PFSK-1 (cell line): ENCODE results near the gene KLK10.

Experiments
- FOXP2 ChIP-seq: optimal IDR thresholded peaks from 2 replicates; pipeline ENCODE3; 2011; ENCODE audit warnings: borderline replicate concordance, control low read depth, inconsistent platforms; ENCODE audit not compliant: insufficient read depth; ENCODE audit errors: extremely low read length, extremely low read depth
- POLR2AphosphoS5 ChIP-seq: IDR thresholded peaks from 2 replicates; pipeline ENCODE4 v1.6.1; 2012; ENCODE audit warnings: low read depth, mild to moderate bottlenecking, control low read depth, low read length, moderate library complexity
- SIN3A ChIP-seq: IDR thresholded peaks from 2 replicates; pipeline ENCODE4 v1.6.1; 2012; ENCODE audit warnings: mild to moderate bottlenecking, low read length, moderate library complexity, borderline replicate concordance; ENCODE audit not compliant: insufficient read depth
- TAF1 ChIP-seq: IDR thresholded peaks from 2 replicates; pipeline ENCODE4 v1.6.1; 2012; ENCODE audit warnings: low read length, control low read depth, borderline replicate concordance; ENCODE audit not compliant: insufficient read depth
- TF ChIP-seq, protein P1 (sequence below), 2 experiments: IDR thresholded peaks; 2 replicates each; pipeline versions ENCODE4 v1.6.1 to v1.8.0; 2011 to 2012; ENCODE audit warnings: low read depth in 2 of 2, low read length in 2 of 2, control low read depth in 1 of 2, inconsistent platforms in 1 of 2, mild to moderate bottlenecking in 1 of 2, moderate library complexity in 1 of 2; ENCODE audit not compliant: insufficient read depth in 1 of 2

KLK10 gene

DNA sequence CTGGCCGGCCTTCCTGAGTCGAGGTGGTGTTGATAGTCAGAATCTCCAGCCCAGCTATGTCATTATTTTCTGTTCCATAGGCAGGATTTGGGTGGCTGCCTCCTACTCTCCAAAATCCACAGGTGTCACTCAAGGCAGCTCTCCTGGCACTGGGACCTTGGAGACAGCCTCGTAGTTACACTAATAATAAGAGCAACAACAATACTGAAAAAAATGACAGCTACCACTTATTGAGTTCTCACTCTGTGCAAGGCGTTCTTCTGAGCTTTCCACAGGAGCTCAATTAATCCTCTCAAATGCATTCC is 27.5 kb upstream of the KLK10 start:
- no peak for TF ChIP-seq TAF1
- TF ChIP-seq SIN3A, result no peak
- no peak for TF ChIP-seq FOXP2
- TF ChIP-seq POLR2AphosphoS5, result no peak
- TF ChIP-seq, protein P1, sequence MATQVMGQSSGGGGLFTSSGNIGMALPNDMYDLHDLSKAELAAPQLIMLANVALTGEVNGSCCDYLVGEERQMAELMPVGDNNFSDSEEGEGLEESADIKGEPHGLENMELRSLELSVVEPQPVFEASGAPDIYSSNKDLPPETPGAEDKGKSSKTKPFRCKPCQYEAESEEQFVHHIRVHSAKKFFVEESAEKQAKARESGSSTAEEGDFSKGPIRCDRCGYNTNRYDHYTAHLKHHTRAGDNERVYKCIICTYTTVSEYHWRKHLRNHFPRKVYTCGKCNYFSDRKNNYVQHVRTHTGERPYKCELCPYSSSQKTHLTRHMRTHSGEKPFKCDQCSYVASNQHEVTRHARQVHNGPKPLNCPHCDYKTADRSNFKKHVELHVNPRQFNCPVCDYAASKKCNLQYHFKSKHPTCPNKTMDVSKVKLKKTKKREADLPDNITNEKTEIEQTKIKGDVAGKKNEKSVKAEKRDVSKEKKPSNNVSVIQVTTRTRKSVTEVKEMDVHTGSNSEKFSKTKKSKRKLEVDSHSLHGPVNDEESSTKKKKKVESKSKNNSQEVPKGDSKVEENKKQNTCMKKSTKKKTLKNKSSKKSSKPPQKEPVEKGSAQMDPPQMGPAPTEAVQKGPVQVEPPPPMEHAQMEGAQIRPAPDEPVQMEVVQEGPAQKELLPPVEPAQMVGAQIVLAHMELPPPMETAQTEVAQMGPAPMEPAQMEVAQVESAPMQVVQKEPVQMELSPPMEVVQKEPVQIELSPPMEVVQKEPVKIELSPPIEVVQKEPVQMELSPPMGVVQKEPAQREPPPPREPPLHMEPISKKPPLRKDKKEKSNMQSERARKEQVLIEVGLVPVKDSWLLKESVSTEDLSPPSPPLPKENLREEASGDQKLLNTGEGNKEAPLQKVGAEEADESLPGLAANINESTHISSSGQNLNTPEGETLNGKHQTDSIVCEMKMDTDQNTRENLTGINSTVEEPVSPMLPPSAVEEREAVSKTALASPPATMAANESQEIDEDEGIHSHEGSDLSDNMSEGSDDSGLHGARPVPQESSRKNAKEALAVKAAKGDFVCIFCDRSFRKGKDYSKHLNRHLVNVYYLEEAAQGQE (IDR thresholded peaks at IDR 0.05; ENCODE audit: insufficient read depth in 1 of 2, low read depth in 2 of 2, low read length in 2 of 2), result no peak

DNA sequence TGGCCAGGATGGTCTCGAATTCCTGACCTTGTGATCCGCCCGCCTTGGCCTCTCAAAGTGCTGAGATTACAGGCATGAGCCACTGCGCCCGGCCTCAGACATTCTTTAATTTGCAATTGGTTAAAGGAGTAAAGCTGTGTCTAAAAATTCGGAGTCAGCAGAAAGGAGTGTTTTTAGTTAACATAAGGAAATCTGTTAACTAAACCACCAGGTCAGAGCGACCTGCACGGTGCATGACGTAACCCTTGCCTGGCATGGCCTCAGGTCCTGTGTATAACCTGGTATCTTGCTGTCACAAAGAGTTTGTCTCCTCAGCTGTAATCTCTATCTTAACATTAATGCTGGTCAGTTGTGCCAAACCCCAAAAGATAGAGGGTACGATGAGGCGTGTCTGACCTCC is 24.8 kb upstream of the KLK10 start:
- TF ChIP-seq TAF1 (no peak), SIN3A (no peak), FOXP2 (no peak), POLR2AphosphoS5 (no peak)
- TF ChIP-seq, protein P1 (IDR thresholded peaks at IDR 0.05; ENCODE audit: insufficient read depth in 1 of 2, low read depth in 2 of 2, low read length in 2 of 2), result no peak

DNA sequence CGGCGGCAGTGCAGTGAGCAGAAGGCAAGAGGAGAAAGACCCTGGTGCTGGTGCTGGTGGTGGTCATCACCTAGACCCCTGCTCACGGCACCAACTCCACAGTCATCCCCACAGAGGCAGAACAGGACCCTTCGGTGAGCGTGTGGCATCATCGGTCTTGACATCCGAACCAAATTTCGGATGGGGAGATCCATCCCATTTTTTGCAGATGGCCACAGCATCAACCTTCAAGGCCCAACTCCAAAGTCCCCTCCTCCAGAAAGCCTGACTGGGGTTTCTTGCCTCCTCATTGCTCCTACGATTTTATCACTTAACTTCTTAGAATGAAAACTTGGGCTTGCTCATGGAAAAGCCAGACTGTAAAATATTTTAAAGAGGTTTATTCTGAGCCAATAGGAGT is 24.0 kb upstream of the KLK10 start:
- TF ChIP-seq POLR2AphosphoS5 (no peak), SIN3A (no peak)

DNA sequence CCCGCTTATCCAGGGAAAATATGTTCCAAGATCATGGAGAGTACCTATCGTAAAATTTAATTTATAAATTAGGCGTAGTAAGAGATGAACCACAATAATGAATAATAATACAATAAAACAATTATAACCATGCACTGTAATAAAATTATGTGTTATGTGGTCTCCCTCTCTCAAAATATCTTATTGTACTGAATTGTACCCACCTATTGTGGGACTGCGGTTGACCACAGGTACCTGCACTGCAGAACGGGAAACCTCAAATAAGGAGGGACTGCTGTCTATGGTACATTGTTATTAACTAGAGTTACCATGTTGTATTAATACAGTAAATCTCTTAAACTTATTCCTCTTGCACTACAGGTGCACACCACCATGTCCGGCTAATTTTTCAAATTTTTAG is 20.6 kb upstream of the KLK10 start:
- TF ChIP-seq POLR2AphosphoS5, result no peak
- TF ChIP-seq, protein P1 (IDR thresholded peaks at IDR 0.05; ENCODE audit: insufficient read depth in 1 of 2, low read depth in 2 of 2, low read length in 2 of 2), result no peak
- no peak for TF ChIP-seq TAF1
- no peak for TF ChIP-seq FOXP2
- TF ChIP-seq SIN3A, result no peak

DNA sequence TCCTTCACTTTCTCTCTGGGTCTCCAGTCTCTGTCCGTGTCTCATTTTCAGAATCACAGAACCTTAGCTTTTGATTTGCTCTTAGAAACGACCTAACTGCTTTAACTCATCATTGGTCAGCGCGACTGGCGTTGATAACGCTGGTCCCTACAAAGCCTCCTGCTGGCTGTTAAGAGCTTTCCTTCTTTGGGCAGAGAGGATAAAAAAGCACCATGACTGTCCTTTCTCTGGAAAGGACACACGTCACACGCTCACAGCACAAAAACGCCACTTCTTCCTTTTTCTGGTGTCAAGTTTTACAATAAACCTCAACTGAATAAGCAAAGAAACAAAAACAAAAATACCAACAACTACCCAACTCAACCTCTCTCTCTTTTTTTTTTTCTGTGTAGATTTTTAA is 17.0 kb upstream of the KLK10 start:
- TF ChIP-seq FOXP2 (no peak), SIN3A (no peak), POLR2AphosphoS5 (no peak), TAF1 (no peak)
- TF ChIP-seq, protein P1 (IDR thresholded peaks at IDR 0.05; ENCODE audit: insufficient read depth in 1 of 2, low read depth in 2 of 2, low read length in 2 of 2), result no peak
